SK-N-SH treated with all-trans-retinoic acid at 6 μM for 48 hours (cell line): ENCODE results near the gene EPS8L1.

ENCODE experiments used
- ATAC-seq: fragments of 200-7000 bp; cut with Tn5 transposase; 3 replicates; pipeline ENCODE4 v1.9.1; 2020; ENCODE audit warnings: mild to moderate bottlenecking, moderate library complexity
- ARNTL ChIP-seq: fragments of 450-650 bp; formaldehyde crosslinking; IDR thresholded peaks from 2 replicates; pipeline ENCODE4 v1.5.0; 2020; ENCODE audit warnings: low read depth, mild to moderate bottlenecking, moderate library complexity, borderline replicate concordance
- BACH2 ChIP-seq: fragments of 250-450 bp; sonication (Bioruptor Pico); IDR thresholded peaks from 2 replicates; pipeline ENCODE4 v1.9.0; 2021; ENCODE audit warnings: mild to moderate bottlenecking, borderline replicate concordance
- ESRRG ChIP-seq: fragments of 250-450 bp; sonication (Bioruptor Pico); IDR thresholded peaks from 2 replicates; pipeline ENCODE4 v1.6.1; 2021; ENCODE audit warnings: mild to moderate bottlenecking
- GLIS3 ChIP-seq: fragments of 250-450 bp; sonication (Bioruptor Pico); IDR thresholded peaks from 2 replicates; pipeline ENCODE4 v1.5.0; 2020; ENCODE audit warnings: mild to moderate bottlenecking, moderate library complexity
- ISL1 ChIP-seq: fragments of 250-450 bp; sonication (Bioruptor Pico); IDR thresholded peaks from 2 replicates; pipeline ENCODE4 v2.1.2; 2022; ENCODE audit warnings: mild to moderate bottlenecking, moderate library complexity
- OSR1 ChIP-seq: fragments of 250-450 bp; sonication (Bioruptor Pico); IDR thresholded peaks from 2 replicates; pipeline ENCODE4 v1.8.0; 2022; ENCODE audit warnings: moderate library complexity, mild to moderate bottlenecking, inconsistent platforms
- POU6F1 ChIP-seq: fragments of 250-450 bp; sonication (Bioruptor Pico); IDR thresholded peaks from 2 replicates; pipeline ENCODE4 v1.8.0; 2021; ENCODE audit warnings: low read depth, mild to moderate bottlenecking, moderate library complexity, borderline replicate concordance
- RARB ChIP-seq: fragments of 250-450 bp; sonication (Bioruptor Pico); IDR thresholded peaks from 2 replicates; pipeline ENCODE4 v1.8.0; 2021; ENCODE audit warnings: mild to moderate bottlenecking, moderate library complexity
- SNAI2 ChIP-seq: fragments of 250-450 bp; sonication (Bioruptor Pico); IDR thresholded peaks from 2 replicates; pipeline ENCODE4 v1.5.0; 2020; ENCODE audit warnings: mild to moderate bottlenecking, moderate library complexity
- TCF4 ChIP-seq: fragments of 250-450 bp; sonication (Bioruptor Pico); IDR thresholded peaks from 2 replicates; pipeline ENCODE4 v1.8.0; 2021; ENCODE audit warnings: mild to moderate bottlenecking, moderate library complexity, borderline replicate concordance
- TOX ChIP-seq: fragments of 250-450 bp; sonication (Bioruptor Pico); IDR thresholded peaks from 2 replicates; pipeline ENCODE4 v1.8.0; 2021; ENCODE audit warnings: mild to moderate bottlenecking, moderate library complexity, borderline replicate concordance
- ZC3H10 ChIP-seq: fragments of 250-450 bp; sonication (Bioruptor Pico); IDR thresholded peaks from 2 replicates; pipeline ENCODE4 v1.5.1; 2021; ENCODE audit warnings: mild to moderate bottlenecking, moderate library complexity
- ZFP3 ChIP-seq: fragments of 250-450 bp; sonication (Bioruptor Pico); IDR thresholded peaks from 2 replicates; pipeline ENCODE4 v1.5.0; 2020; ENCODE audit warnings: mild to moderate bottlenecking, moderate library complexity
- ZNF70 ChIP-seq: fragments of 450-650 bp; formaldehyde crosslinking; IDR thresholded peaks from 2 replicates; pipeline ENCODE4 v1.5.0; 2020; ENCODE audit warnings: mild to moderate bottlenecking, moderate library complexity
- ZNF8 ChIP-seq: fragments of 450-650 bp; formaldehyde crosslinking; IDR thresholded peaks from 2 replicates; pipeline ENCODE4 v1.5.0; 2020; ENCODE audit warnings: mild to moderate bottlenecking, moderate library complexity
- TF ChIP-seq, protein P1 (sequence below): fragments of 250-450 bp; sonication (Bioruptor Pico); IDR thresholded peaks from 2 replicates; pipeline ENCODE4 v1.5.1; 2021; ENCODE audit warnings: mild to moderate bottlenecking, moderate library complexity
- TF ChIP-seq, protein P2 (sequence below): fragments of 250-450 bp; sonication (Bioruptor Pico); IDR thresholded peaks from 2 replicates; pipeline ENCODE4 v1.8.0; 2020; ENCODE audit warnings: mild to moderate bottlenecking, moderate library complexity, borderline replicate concordance
- TF ChIP-seq, protein P3 (sequence below): fragments of 250-450 bp; sonication (Bioruptor Pico); IDR thresholded peaks from 2 replicates; pipeline ENCODE4 v1.5.0; 2020; ENCODE audit warnings: mild to moderate bottlenecking, moderate library complexity

The EPS8L1 gene

DNA sequence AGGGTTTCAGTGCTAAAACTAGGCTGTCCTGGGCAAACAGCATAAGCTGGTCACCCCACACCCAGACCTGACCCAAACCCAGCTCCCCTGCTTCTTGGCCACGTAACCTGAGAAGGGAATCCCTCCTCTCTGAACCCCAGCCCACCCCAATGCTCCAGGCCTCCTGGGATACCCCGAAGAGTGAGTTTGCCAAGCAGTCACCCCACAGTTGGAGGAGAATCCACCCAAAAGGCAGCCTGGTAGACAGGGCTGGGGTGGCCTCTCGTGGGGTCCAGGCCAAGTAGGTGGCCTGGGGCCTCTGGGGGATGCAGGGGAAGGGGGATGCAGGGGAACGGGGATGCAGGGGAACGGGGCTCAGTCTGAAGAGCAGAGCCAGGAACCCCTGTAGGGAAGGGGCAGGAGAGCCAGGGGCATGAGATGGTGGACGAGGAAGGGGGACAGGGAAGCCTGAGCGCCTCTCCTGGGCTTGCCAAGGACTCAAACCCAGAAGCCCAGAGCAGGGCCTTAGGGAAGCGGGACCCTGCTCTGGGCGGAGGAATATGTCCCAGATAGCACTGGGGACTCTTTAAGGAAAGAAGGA, 39.0 kb downstream of the EPS8L1 start:
- TF ChIP-seq GLIS3 (no peak), BACH2 (CRISPR knock-in tag) (no peak), SNAI2 (no peak), POU6F1 (CRISPR knock-in tag) (no peak), OSR1 (CRISPR knock-in tag) (no peak), ZFP3 (CRISPR knock-in tag) (no peak), TOX (CRISPR knock-in tag) (no peak), ZNF70 (CRISPR knock-in tag) (no peak), ZC3H10 (no peak), ISL1 (CRISPR knock-in tag) (no peak), ESRRG (CRISPR knock-in tag) (no peak), ARNTL (CRISPR knock-in tag) (no peak)
- TF ChIP-seq, protein P1, sequence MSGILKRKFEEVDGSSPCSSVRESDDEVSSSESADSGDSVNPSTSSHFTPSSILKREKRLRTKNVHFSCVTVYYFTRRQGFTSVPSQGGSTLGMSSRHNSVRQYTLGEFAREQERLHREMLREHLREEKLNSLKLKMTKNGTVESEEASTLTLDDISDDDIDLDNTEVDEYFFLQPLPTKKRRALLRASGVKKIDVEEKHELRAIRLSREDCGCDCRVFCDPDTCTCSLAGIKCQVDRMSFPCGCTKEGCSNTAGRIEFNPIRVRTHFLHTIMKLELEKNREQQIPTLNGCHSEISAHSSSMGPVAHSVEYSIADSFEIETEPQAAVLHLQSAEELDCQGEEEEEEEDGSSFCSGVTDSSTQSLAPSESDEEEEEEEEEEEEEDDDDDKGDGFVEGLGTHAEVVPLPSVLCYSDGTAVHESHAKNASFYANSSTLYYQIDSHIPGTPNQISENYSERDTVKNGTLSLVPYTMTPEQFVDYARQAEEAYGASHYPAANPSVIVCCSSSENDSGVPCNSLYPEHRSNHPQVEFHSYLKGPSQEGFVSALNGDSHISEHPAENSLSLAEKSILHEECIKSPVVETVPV (CRISPR knock-in tag), result no peak
- TF ChIP-seq, protein P2, sequence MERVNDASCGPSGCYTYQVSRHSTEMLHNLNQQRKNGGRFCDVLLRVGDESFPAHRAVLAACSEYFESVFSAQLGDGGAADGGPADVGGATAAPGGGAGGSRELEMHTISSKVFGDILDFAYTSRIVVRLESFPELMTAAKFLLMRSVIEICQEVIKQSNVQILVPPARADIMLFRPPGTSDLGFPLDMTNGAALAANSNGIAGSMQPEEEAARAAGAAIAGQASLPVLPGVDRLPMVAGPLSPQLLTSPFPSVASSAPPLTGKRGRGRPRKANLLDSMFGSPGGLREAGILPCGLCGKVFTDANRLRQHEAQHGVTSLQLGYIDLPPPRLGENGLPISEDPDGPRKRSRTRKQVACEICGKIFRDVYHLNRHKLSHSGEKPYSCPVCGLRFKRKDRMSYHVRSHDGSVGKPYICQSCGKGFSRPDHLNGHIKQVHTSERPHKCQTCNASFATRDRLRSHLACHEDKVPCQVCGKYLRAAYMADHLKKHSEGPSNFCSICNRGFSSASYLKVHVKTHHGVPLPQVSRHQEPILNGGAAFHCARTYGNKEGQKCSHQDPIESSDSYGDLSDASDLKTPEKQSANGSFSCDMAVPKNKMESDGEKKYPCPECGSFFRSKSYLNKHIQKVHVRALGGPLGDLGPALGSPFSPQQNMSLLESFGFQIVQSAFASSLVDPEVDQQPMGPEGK, result no peak
- TF ChIP-seq, protein P3, sequence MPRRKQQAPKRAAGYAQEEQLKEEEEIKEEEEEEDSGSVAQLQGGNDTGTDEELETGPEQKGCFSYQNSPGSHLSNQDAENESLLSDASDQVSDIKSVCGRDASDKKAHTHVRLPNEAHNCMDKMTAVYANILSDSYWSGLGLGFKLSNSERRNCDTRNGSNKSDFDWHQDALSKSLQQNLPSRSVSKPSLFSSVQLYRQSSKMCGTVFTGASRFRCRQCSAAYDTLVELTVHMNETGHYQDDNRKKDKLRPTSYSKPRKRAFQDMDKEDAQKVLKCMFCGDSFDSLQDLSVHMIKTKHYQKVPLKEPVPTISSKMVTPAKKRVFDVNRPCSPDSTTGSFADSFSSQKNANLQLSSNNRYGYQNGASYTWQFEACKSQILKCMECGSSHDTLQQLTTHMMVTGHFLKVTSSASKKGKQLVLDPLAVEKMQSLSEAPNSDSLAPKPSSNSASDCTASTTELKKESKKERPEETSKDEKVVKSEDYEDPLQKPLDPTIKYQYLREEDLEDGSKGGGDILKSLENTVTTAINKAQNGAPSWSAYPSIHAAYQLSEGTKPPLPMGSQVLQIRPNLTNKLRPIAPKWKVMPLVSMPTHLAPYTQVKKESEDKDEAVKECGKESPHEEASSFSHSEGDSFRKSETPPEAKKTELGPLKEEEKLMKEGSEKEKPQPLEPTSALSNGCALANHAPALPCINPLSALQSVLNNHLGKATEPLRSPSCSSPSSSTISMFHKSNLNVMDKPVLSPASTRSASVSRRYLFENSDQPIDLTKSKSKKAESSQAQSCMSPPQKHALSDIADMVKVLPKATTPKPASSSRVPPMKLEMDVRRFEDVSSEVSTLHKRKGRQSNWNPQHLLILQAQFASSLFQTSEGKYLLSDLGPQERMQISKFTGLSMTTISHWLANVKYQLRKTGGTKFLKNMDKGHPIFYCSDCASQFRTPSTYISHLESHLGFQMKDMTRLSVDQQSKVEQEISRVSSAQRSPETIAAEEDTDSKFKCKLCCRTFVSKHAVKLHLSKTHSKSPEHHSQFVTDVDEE, result no peak
- no peak for ATAC-seq

- TF ChIP-seq ZNF8 (CRISPR knock-in tag) (no peak), SNAI2 (no peak), TCF4 (no peak), ZC3H10 (no peak), RARB (CRISPR knock-in tag) (no peak), BACH2 (CRISPR knock-in tag) (no peak)
- TF ChIP-seq, protein P1 (CRISPR knock-in tag), result no peak
- TF ChIP-seq, protein P2, result no peak
- ATAC-seq, result no peak
Measured at GRCh38 chr19:55115446-55116065, 39.9 kb downstream of the EPS8L1 start.
